Natural killer cell (primary cell): Measurements from ENCODE around the gene ADAMTS5. TPM values are rescaled to one million over a fixed set of nuclear protein-coding genes. Genes with fewer than 3 reads are reported as not detected.

Experiments
- ATAC-seq, 3 donors: fragments of 150-1000 bp in 2 of 3; fragments of 200-7000 bp in 1 of 3; cut with Tn5 transposase; 1 replicate in 1 of 3; 2 replicates in 2 of 3; pipeline ENCODE4 v1.10.0; 2021; ENCODE audit warnings: mild to moderate bottlenecking in 2 of 3, moderate library complexity in 2 of 3
- DNase-seq, 2 donors: peaks; one replicate each; pipeline versions ENCODE4 v3.0.0 to v3.0.0-alpha.2; 2013 to 2021; ENCODE audit warnings: mixed read lengths in 1 of 2
- H3K27ac ChIP-seq: one replicate; pipeline ENCODE4 v1.5.1; 2013; ENCODE audit warnings: mild to moderate bottlenecking, low read length
- H3K27me3 ChIP-seq: one replicate; pipeline ENCODE4 v1.6.1; 2013; ENCODE audit warnings: low read length; ENCODE audit not compliant: control insufficient read depth, insufficient read depth
- H3K36me3 ChIP-seq: one replicate; pipeline ENCODE4 v1.6.1; 2013; ENCODE audit warnings: low read length; ENCODE audit not compliant: control insufficient read depth, insufficient read depth
- H3K4me1 ChIP-seq: one replicate; pipeline ENCODE4 v1.6.1; 2013; ENCODE audit warnings: low read length; ENCODE audit not compliant: control insufficient read depth, insufficient read depth
- H3K4me3 ChIP-seq: one replicate; pipeline ENCODE4 v1.5.1; 2013; ENCODE audit warnings: low read length
- H3K9me3 ChIP-seq: one replicate; pipeline ENCODE4 v1.6.1; 2013; ENCODE audit warnings: low read length; ENCODE audit not compliant: control insufficient read depth, insufficient read depth
- H3K27ac Mint-ChIP-seq, 2 donors: one replicate each; pipeline ENCODE4 v1.8.0; 2022; ENCODE audit warnings: mild to moderate bottlenecking in 2 of 2, mixed read lengths in 2 of 2, moderate library complexity in 1 of 2
- H3K27me3 Mint-ChIP-seq, 2 donors: one replicate each; pipeline ENCODE4 v1.8.0; 2022; ENCODE audit warnings: low read depth in 2 of 2, mixed read lengths in 2 of 2
- H3K36me3 Mint-ChIP-seq: one replicate; pipeline ENCODE4 v1.8.0; 2022; ENCODE audit warnings: mixed read lengths
- H3K4me1 Mint-ChIP-seq, 2 donors: one replicate each; pipeline ENCODE4 v1.8.0; 2022; ENCODE audit warnings: mixed read lengths in 2 of 2
- H3K4me3 Mint-ChIP-seq: one replicate; pipeline ENCODE4 v1.8.0; 2022; ENCODE audit warnings: mild to moderate bottlenecking, moderate library complexity, mixed read lengths
- H3K9me3 Mint-ChIP-seq, 2 donors: one replicate each; pipeline ENCODE4 v1.8.0; 2022; ENCODE audit warnings: mixed read lengths in 2 of 2
- WGBS: methylation state at CpG from one replicate; pipeline ENCODE4 v1.1.7; 2013; ENCODE audit warnings: missing lambda C conversion rate; ENCODE audit not compliant: insufficient coverage; 5-methylcytosine and 5-hydroxymethylcytosine counted together
- intact Hi-C: fragments of 100-400 bp; cut with micrococcal nuclease; formaldehyde crosslinking; loops from one replicate; pipeline ENCODE4 v1.14.2; 2022
- total RNA-seq, 4 donors: library from RNA; stranded (reverse); fragments of 120-200 nt in 1 of 4; gene quantifications; one replicate each; pipeline versions ENCODE4 v1.2.3 to v1.2.4, GENCODE V29; 2013 to 2022
- TF ChIP-seq, protein P1 (sequence below): fragments of 200-600 bp; IDR thresholded peaks from one replicate; pipeline ENCODE4 v1.8.0; 2022; ENCODE audit warnings: antibody characterized with exemption

The ADAMTS5 gene
- total RNA-seq, 3 donors from 2014 or later (not counting 1 experiment from before 2014, with no cell fraction given) = 0.08 TPM; not detected in 2

DNA sequence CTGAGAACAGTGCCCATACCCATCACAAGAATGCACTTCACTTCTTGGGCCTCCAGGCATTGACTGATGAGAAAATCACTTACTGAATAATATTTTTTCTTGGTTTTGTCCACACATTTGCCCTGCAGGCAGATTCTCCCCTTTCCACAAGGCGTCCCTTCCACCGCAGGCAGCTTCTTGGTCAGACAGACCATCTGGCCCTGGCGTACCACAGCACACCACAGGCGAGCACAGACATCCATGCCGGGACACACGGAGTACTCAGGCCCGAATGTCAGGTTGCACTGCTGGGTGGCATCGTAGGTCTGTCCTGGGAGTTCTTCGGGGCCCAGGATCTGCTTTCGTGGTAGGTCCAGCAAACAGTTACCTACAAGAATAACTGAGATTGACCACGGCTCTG is 32.5 kb downstream of the ADAMTS5 start:
- Histone ChIP-seq H3K36me3 (no peaks in the 10 kb centered on the region), H3K4me3 (no peak overlapping the region), H3K27ac (no peak overlapping the region), H3K9me3 (no peaks in the 10 kb centered on the region), H3K27me3 (peaks cover 2% of the 10 kb centered on the region), H3K4me1 (no peaks in the 10 kb centered on the region)
- WGBS = 90% methylated on average over 11 of the region's 11 CpGs
- Mint-ChIP-seq H3K4me1 (no peaks in the 10 kb centered on the region), H3K36me3 (no peaks in the 10 kb centered on the region), H3K9me3 (no peaks in the 10 kb centered on the region), H3K27ac (no peak overlapping the region), H3K27me3 (peaks cover 0 to 3% of the 10 kb centered on the region in 2 donors), H3K4me3 (no peak overlapping the region)
- ATAC-seq = no peak
- TF ChIP-seq, protein P1, sequence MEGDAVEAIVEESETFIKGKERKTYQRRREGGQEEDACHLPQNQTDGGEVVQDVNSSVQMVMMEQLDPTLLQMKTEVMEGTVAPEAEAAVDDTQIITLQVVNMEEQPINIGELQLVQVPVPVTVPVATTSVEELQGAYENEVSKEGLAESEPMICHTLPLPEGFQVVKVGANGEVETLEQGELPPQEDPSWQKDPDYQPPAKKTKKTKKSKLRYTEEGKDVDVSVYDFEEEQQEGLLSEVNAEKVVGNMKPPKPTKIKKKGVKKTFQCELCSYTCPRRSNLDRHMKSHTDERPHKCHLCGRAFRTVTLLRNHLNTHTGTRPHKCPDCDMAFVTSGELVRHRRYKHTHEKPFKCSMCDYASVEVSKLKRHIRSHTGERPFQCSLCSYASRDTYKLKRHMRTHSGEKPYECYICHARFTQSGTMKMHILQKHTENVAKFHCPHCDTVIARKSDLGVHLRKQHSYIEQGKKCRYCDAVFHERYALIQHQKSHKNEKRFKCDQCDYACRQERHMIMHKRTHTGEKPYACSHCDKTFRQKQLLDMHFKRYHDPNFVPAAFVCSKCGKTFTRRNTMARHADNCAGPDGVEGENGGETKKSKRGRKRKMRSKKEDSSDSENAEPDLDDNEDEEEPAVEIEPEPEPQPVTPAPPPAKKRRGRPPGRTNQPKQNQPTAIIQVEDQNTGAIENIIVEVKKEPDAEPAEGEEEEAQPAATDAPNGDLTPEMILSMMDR = no peak
- DNase-seq = no peak
- intact Hi-C loops = no loop called here

DNA sequence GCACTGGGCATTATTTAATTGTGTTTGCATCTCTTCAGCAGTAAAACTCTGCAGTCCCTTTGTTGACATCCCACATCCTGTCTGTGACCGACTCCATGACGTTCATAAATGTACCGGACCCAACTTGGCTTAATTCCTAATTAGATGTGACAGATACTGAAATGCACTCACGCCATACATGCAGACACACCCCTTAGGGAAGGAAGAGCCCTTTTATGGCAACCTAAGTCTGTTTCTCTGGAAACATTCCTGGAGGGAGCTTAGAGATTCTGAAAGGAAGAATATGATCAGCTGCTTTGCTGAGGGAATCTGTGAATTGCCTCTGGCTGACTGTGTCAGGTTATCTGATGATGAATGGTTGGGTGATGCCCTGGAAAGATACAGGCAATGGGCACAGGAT is 33.4 kb downstream of the ADAMTS5 start:
- Mint-ChIP-seq H3K4me3 (no peak overlapping the region), H3K9me3 (no peaks in the 10 kb centered on the region), H3K27ac (no peak overlapping the region), H3K27me3 (peaks cover 0 to 2% of the 10 kb centered on the region in 2 donors), H3K36me3 (no peaks in the 10 kb centered on the region), H3K4me1 (no peaks in the 10 kb centered on the region)
- 74% methylated on average over 4 of the region's 4 CpGs for WGBS
- H3K27me3 ChIP-seq = peaks cover 2% of the 10 kb centered on the region
- H3K4me1 ChIP-seq = no peaks in the 10 kb centered on the region
- H3K36me3 ChIP-seq = no peaks in the 10 kb centered on the region
- TF ChIP-seq, protein P1 = no peak
- H3K27ac ChIP-seq = no peak overlapping the region
- no peak for DNase-seq
- ATAC-seq = no peak
- no peak overlapping the region for H3K4me3 ChIP-seq
- no peaks in the 10 kb centered on the region for H3K9me3 ChIP-seq
- intact Hi-C loops = no loop called here

DNA sequence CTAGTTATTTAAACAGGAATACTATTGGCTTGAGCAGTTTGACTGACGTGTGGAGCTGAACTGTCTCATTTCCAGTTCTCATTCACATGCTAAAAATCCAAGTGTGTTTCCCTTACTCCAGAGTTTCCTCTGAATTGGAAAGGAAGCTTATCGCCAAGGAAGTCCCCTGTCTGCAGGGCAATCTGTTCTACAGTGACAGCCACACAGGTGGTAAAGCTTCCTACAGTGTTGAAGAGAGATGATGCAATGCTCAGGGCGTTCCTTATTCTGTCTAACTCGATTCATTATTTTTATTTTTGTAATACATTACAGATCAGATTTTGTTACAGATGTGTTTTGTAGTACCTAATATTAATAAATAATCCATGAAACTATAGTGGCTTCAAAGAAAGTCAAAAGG is 41.3 kb downstream of the ADAMTS5 start:
- Mint-ChIP-seq H3K4me3 (no peak overlapping the region), H3K27ac (no peak overlapping the region), H3K36me3 (no peaks in the 10 kb centered on the region), H3K27me3 (peaks cover 0 to 5% of the 10 kb centered on the region in 2 donors), H3K4me1 (no peaks in the 10 kb centered on the region), H3K9me3 (peaks cover 0 to 2% of the 10 kb centered on the region in 2 donors)
- ATAC-seq (no peak), DNase-seq (no peak)
- intact Hi-C loops = no loop called here
- H3K27ac ChIP-seq = no peak overlapping the region
- WGBS = 59% methylated on average over 2 of the region's 4 CpGs
- H3K36me3 ChIP-seq = no peaks in the 10 kb centered on the region
- H3K27me3 ChIP-seq = no peaks in the 10 kb centered on the region
- no peaks in the 10 kb centered on the region for H3K4me1 ChIP-seq
- TF ChIP-seq, protein P1 = no peak
- H3K4me3 ChIP-seq = no peak overlapping the region
- H3K9me3 ChIP-seq = no peaks in the 10 kb centered on the region

DNA sequence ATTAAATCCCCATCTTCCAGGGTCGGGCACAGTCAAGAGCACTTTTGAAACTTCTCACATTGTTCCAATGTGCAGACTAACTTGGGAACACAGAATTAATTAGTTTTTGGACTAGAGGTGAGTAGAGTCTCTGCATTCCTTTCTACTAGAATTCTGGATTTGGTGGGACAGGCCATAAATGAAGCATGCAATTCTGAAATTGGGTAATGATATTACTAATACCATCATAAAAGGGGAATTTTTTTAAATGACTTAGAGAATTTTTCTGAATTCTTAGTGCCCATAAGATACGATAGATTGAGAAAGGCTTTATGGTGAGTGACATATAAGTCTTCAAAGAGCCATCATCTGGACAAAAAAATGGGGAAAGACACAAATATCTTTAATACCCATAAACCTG is 41.8 kb downstream of the ADAMTS5 start:
- no peak for DNase-seq

More for the DNA sequence above, 41.8 kb downstream of the ADAMTS5 start:
- no peak for ATAC-seq
- TF ChIP-seq, protein P1 = no peak
- no peak overlapping the region for H3K4me3 ChIP-seq
- Mint-ChIP-seq H3K4me1 (no peaks in the 10 kb centered on the region), H3K9me3 (peaks cover 0 to 2% of the 10 kb centered on the region in 2 donors), H3K4me3 (no peak overlapping the region), H3K36me3 (no peaks in the 10 kb centered on the region), H3K27ac (no peak overlapping the region), H3K27me3 (peaks cover 0 to 5% of the 10 kb centered on the region in 2 donors)
- H3K36me3 ChIP-seq = no peaks in the 10 kb centered on the region
- WGBS = 86% methylated on average over 1 of the region's 2 CpGs
- intact Hi-C loops = no loop called here
- no peaks in the 10 kb centered on the region for H3K9me3 ChIP-seq
- H3K4me1 ChIP-seq = no peaks in the 10 kb centered on the region
- H3K27ac ChIP-seq = no peak overlapping the region
- H3K27me3 ChIP-seq = no peaks in the 10 kb centered on the region
